K562 (cell line): ENCODE data around the gene GAS2L2. TPM values are rescaled to one million over a fixed set of nuclear protein-coding genes. Genes with fewer than 3 reads are reported as not detected.

Experiments used
- ATAC-seq: fragments of 200-7000 bp; cut with Tn5 transposase; 3 replicates; pipeline ENCODE4 v1.9.1; 2020; ENCODE audit warnings: moderate library complexity
- BruUV-seq: library from RNA; stranded (reverse); fragments of 400-500 nt; replicated peaks from 2 replicates; lab custom pipeline; 2021; lab: Mats Ljungman, UMichigan
- CTCF ChIA-PET: fragments of 300-600 bp; formaldehyde crosslinking; extraction: SDS; loops from one replicate; lab custom pipeline; 2021; ENCODE audit warnings: low intra/inter-chr PET ratio; lab: Yijun Ruan, JAX
- POLR2A ChIA-PET: fragments of 300-600, 350-650 bp; sonication (Branson Sonifier 250); formaldehyde crosslinking; extraction: SDS; loops from one replicate; lab custom pipeline; 2021; ENCODE audit warnings: antibody characterized with exemption, inconsistent platforms; lab: Yijun Ruan, JAX
- DNase-seq, 4 experiments: peaks; one replicate each; pipeline versions ENCODE4 v3.0.0 to v3.0.0-alpha.2; 2011 to 2018; ENCODE audit warnings: low spot score in 3 of 4, mixed read lengths in 3 of 4; ENCODE audit errors: extremely low read depth in 1 of 4
- FAIRE-seq: peaks from 2 replicates; lab custom pipeline; 2011; peaks lifted over from hg19 to GRCh38; lab: Jason Lieb, UNC
- H2AFZ ChIP-seq: 2 replicates; pipeline ENCODE4 v1.6.0; 2011; ENCODE audit warnings: low read depth, low read length, control low read depth, inconsistent platforms
- H3K27ac ChIP-seq: fragments of 200-600 bp; 3 replicates; pipeline ENCODE4 v1.8.0; 2011; ENCODE audit warnings: low read depth, mild to moderate bottlenecking, control low read depth, inconsistent platforms, low read length, moderate library complexity, mixed read lengths; ENCODE audit errors: extremely low read depth
- H3K27me3 ChIP-seq, 2 experiments: fragments of 300-600 bp in 1 of 2; 2 replicates in 1 of 2; 3 replicates in 1 of 2; pipeline versions ENCODE4 v1.6.0 to v1.8.0; 2011; ENCODE audit warnings: inconsistent platforms in 2 of 2, low read length in 2 of 2, mild to moderate bottlenecking in 1 of 2, mixed read lengths in 1 of 2, moderate library complexity in 1 of 2; ENCODE audit not compliant: control insufficient read depth in 2 of 2, insufficient read depth in 2 of 2
- H3K36me3 ChIP-seq: fragments of 300-600 bp; 3 replicates; pipeline ENCODE4 v1.8.0; 2011; ENCODE audit warnings: mild to moderate bottlenecking, low read length, inconsistent platforms; ENCODE audit not compliant: control insufficient read depth, insufficient read depth
- H3K4me1 ChIP-seq, 2 experiments: fragments of 200-600 bp in 1 of 2; replicated peaks in 1 of 2; 2 replicates in 1 of 2; 3 replicates in 1 of 2; pipeline versions ENCODE4 v1.5.1 to v1.8.0; 2011; ENCODE audit warnings: inconsistent platforms in 2 of 2, low read length in 2 of 2, mild to moderate bottlenecking in 1 of 2, mixed read lengths in 1 of 2, moderate library complexity in 1 of 2; ENCODE audit not compliant: control insufficient read depth in 2 of 2, insufficient read depth in 2 of 2
- H3K4me2 ChIP-seq: 2 replicates; pipeline ENCODE4 v1.6.1; 2011; ENCODE audit warnings: low read length, control low read depth, inconsistent platforms, mixed read lengths; ENCODE audit not compliant: insufficient read depth
- H3K4me3 ChIP-seq: fragments of 200-600 bp; sonication (generic), shearing (Covaris generic); 2 replicates; pipeline ENCODE4 v1.5.1; 2016; ENCODE audit warnings: control low read depth, inconsistent platforms
- H3K79me2 ChIP-seq: fragments of 200-600 bp; 3 replicates; pipeline ENCODE4 v1.8.0; 2011; ENCODE audit warnings: low read length, inconsistent platforms; ENCODE audit not compliant: control insufficient read depth, insufficient read depth
- H3K9ac ChIP-seq, 2 experiments: 2 replicates each; pipeline versions ENCODE4 v1.6.0 to v1.6.1; 2011; ENCODE audit warnings: low read depth in 2 of 2, low read length in 2 of 2, control low read depth in 1 of 2, inconsistent platforms in 1 of 2, mild to moderate bottlenecking in 1 of 2, mixed read lengths in 1 of 2; ENCODE audit not compliant: insufficient read depth in 1 of 2
- H3K9me1 ChIP-seq: one replicate; pipeline ENCODE4 v1.6.0; 2011; ENCODE audit warnings: inconsistent platforms, mild to moderate bottlenecking, low read length, moderate library complexity; ENCODE audit not compliant: control insufficient read depth, insufficient read depth
- H3K9me3 ChIP-seq: replicated peaks from 2 replicates; pipeline ENCODE4 v1.5.1; 2011; ENCODE audit warnings: low read depth, low read length, inconsistent platforms; ENCODE audit not compliant: control insufficient read depth, insufficient read depth
- H4K20me1 ChIP-seq: replicated peaks from 2 replicates; pipeline ENCODE4 v1.6.1; 2011; ENCODE audit warnings: low read length, inconsistent platforms, mixed read lengths; ENCODE audit not compliant: control insufficient read depth, insufficient read depth
- CBFA2T2 ChIP-seq: fragments of 450-650 bp; conservative IDR thresholded peaks from 2 replicates; pipeline ENCODE4 v1.6.1; 2017; ENCODE audit warnings: mild to moderate bottlenecking
- CBX1 ChIP-seq: sonication (generic); IDR thresholded peaks from 2 replicates; pipeline ENCODE4 v1.6.1; 2016; ENCODE audit warnings: antibody characterized with exemption, low read depth, mild to moderate bottlenecking
- DACH1 ChIP-seq: fragments of 450-650 bp; IDR thresholded peaks from 2 replicates; pipeline ENCODE4 v1.6.1; 2018; ENCODE audit not compliant: partially characterized antibody
- FOXO4 ChIP-seq: fragments of 450-650 bp; formaldehyde crosslinking; IDR thresholded peaks from 2 replicates; pipeline ENCODE4 v1.4.0; 2020; ENCODE audit warnings: mild to moderate bottlenecking, moderate library complexity
- HDAC3 ChIP-seq: fragments of 450-650 bp; IDR thresholded peaks from 2 replicates; pipeline ENCODE4 v1.6.1; 2018; ENCODE audit warnings: borderline replicate concordance, mild to moderate bottlenecking, moderate library complexity; ENCODE audit not compliant: partially characterized antibody
- KLF13 ChIP-seq: fragments of 450-650 bp; IDR thresholded peaks from 2 replicates; pipeline ENCODE4 v1.6.1; 2016; ENCODE audit warnings: missing genetic modification characterization, low read depth, mild to moderate bottlenecking, missing compliant biosample characterization, moderate library complexity, borderline replicate concordance
- NEUROD1 ChIP-seq: fragments of 150-350 bp; IDR thresholded peaks from 2 replicates; pipeline ENCODE4 v1.6.1; 2014; ENCODE audit warnings: borderline replicate concordance, low read length, low read depth; ENCODE audit not compliant: partially characterized antibody
- NR0B1 ChIP-seq: fragments of 450-650 bp; IDR thresholded peaks from one replicate; pipeline ENCODE4 v1.6.1; 2018; ENCODE audit warnings: mild to moderate bottlenecking, moderate library complexity; ENCODE audit not compliant: partially characterized antibody
- NR3C1 ChIP-seq: sonication (generic); formaldehyde crosslinking; IDR thresholded peaks from 2 replicates; pipeline ENCODE4 v1.8.1; 2022; ENCODE audit warnings: missing genetic modification reagents
- SMAD3 ChIP-seq: fragments of 450-650 bp; formaldehyde crosslinking; conservative IDR thresholded peaks from 2 replicates; pipeline ENCODE4 v1.4.0; 2020; ENCODE audit warnings: mild to moderate bottlenecking
- SMAD4 ChIP-seq: fragments of 250-450 bp; sonication (Bioruptor Pico); conservative IDR thresholded peaks from 2 replicates; pipeline ENCODE4 v1.8.0; 2021; ENCODE audit warnings: inconsistent platforms, mild to moderate bottlenecking, moderate library complexity
- WGBS: fragments of 100-300 bp; shearing (Covaris generic); methylation state at CpG from one replicate; pipeline ENCODE4 v1.1.6; 2016; ENCODE audit warnings: low coverage, mixed read lengths; ENCODE audit not compliant: insufficient coverage; ENCODE audit errors: missing lambda C conversion rate; 5-methylcytosine and 5-hydroxymethylcytosine counted together
- in situ Hi-C: fragments of 300-500 bp; cut with MboI; formaldehyde crosslinking; loops from 4 replicates; pipeline ENCODE4 v1.15.0; 2018; ENCODE audit warnings: inconsistent platforms, mixed read lengths
- intact Hi-C: fragments of 100-400 bp; cut with micrococcal nuclease; formaldehyde crosslinking; loops from 2 replicates; pipeline ENCODE4 v1.14.2; 2022
- polyA plus RNA-seq, 8 experiments: library from polyadenylated mRNA; depleted of rRNA in 4 of 8; stranded (reverse) in 5 of 8; unstranded in 3 of 8; fragments of >200 nt; fragmentation: Nextera tagmentation in 2 of 8; fragmentation: Illumina TruSeq in 1 of 8; extraction: Ambion mirVana in 2 of 8; extraction: Trizol in 1 of 8; gene quantifications; 2 replicates each; pipeline versions ENCODE4 v1.2.1 to v1.2.3, GENCODE V29; 2011 to 2014; ENCODE audit warnings: inconsistent platforms in 1 of 8, missing spikeins in 1 of 8
- total RNA-seq, 7 experiments: library from RNA; depleted of rRNA in 6 of 7; stranded (reverse); fragments of >200 nt in 6 of 7; fragmentation: Illumina TruSeq in 2 of 7; extraction: Trizol in 2 of 7; gene quantifications; 2 replicates each; pipeline versions ENCODE4 v1.2.1 to v1.2.3, GENCODE V29; 2011 to 2021; ENCODE audit warnings: low replicate concordance in 1 of 7
- TF ChIP-seq, protein P1 (sequence below): fragments of 450-650 bp; conservative IDR thresholded peaks from 2 replicates; pipeline ENCODE4 v1.6.1; 2016; ENCODE audit warnings: missing genetic modification characterization, low read depth, mild to moderate bottlenecking, control low read depth, missing compliant biosample characterization
- TF ChIP-seq, protein P2 (sequence below), 2 experiments: IDR thresholded peaks; 2 replicates each; pipeline ENCODE4 v1.6.1; 2012; ENCODE audit warnings: improper control_type of control experiment in 2 of 2, low read depth in 2 of 2, low read length in 2 of 2, borderline replicate concordance in 1 of 2
- TF ChIP-seq, protein P3 (sequence below), 2 experiments: IDR thresholded peaks; 2 replicates each; pipeline ENCODE4 v1.6.1; 2011; ENCODE audit warnings: borderline replicate concordance in 1 of 2, control low read depth in 1 of 2, low read depth in 1 of 2, low read length in 1 of 2, mild to moderate bottlenecking in 1 of 2, mixed read lengths in 1 of 2, moderate library complexity in 1 of 2; ENCODE audit not compliant: insufficient read depth in 1 of 2, insufficient read length in 1 of 2, poor library complexity in 1 of 2, severe bottlenecking in 1 of 2; ENCODE audit errors: extremely low read depth in 1 of 2

GAS2L2 gene
- total and polyA plus RNA-seq, 9 of the 15 experiments (the other 6 are each of a cell fraction or from before 2014, with no cell fraction given) = not detected

- no peak overlapping the region for H3K27ac ChIP-seq
- H3K9me1 ChIP-seq = no peaks in the 10 kb centered on the region
- no peak overlapping the region for H2AFZ ChIP-seq
- no peak for FAIRE-seq
- no peaks in the 10 kb centered on the region for H3K79me2 ChIP-seq
- no TSS peak for BruUV-seq
- H3K4me2 ChIP-seq = no peak overlapping the region
- intact Hi-C loops = no loop called here
- ChIA-PET CTCF (no interaction called here), POLR2A (interaction anchor here (1.2 kb wide), 1 partner anchor 9 kb away, joined by 3 read pairs; no protein-coding TSS in a partner anchor)
- H3K4me3 ChIP-seq = no peak overlapping the region
- ATAC-seq = no peak
- H3K9ac ChIP-seq = no peak overlapping the region
- H3K9me3 ChIP-seq = no peaks in the 10 kb centered on the region
- peaks cover 92% of the 10 kb centered on the region for H3K36me3 ChIP-seq
- no peak for DNase-seq
- WGBS = 61% methylated on average over 2 of the region's 2 CpGs
- no peaks in the 10 kb centered on the region for H4K20me1 ChIP-seq
- H3K27me3 ChIP-seq = no peaks in the 10 kb centered on the region
- no peaks in the 10 kb centered on the region for H3K4me1 ChIP-seq
- in situ Hi-C loops = no loop called here
- TF ChIP-seq CBFA2T2 (no peak), HDAC3 (no peak), SMAD3 (CRISPR knock-in tag) (no peak), FOXO4 (no peak), KLF13 (no peak), NEUROD1 (no peak), DACH1 (no peak), SMAD4 (CRISPR knock-in tag) (no peak), NR3C1 (CRISPR knock-in tag) (no peak), NR0B1 (no peak), CBX1 (no peak)
- TF ChIP-seq, protein P1, sequence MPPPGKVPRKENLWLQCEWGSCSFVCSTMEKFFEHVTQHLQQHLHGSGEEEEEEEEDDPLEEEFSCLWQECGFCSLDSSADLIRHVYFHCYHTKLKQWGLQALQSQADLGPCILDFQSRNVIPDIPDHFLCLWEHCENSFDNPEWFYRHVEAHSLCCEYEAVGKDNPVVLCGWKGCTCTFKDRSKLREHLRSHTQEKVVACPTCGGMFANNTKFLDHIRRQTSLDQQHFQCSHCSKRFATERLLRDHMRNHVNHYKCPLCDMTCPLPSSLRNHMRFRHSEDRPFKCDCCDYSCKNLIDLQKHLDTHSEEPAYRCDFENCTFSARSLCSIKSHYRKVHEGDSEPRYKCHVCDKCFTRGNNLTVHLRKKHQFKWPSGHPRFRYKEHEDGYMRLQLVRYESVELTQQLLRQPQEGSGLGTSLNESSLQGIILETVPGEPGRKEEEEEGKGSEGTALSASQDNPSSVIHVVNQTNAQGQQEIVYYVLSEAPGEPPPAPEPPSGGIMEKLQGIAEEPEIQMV = no peak
- TF ChIP-seq, protein P2, sequence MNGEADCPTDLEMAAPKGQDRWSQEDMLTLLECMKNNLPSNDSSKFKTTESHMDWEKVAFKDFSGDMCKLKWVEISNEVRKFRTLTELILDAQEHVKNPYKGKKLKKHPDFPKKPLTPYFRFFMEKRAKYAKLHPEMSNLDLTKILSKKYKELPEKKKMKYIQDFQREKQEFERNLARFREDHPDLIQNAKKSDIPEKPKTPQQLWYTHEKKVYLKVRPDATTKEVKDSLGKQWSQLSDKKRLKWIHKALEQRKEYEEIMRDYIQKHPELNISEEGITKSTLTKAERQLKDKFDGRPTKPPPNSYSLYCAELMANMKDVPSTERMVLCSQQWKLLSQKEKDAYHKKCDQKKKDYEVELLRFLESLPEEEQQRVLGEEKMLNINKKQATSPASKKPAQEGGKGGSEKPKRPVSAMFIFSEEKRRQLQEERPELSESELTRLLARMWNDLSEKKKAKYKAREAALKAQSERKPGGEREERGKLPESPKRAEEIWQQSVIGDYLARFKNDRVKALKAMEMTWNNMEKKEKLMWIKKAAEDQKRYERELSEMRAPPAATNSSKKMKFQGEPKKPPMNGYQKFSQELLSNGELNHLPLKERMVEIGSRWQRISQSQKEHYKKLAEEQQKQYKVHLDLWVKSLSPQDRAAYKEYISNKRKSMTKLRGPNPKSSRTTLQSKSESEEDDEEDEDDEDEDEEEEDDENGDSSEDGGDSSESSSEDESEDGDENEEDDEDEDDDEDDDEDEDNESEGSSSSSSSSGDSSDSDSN (IDR thresholded peaks at IDR 0.05; ENCODE audit: borderline replicate concordance in 1 of 2, low read depth in 2 of 2, low read length in 2 of 2) = no peak
- TF ChIP-seq, protein P3, sequence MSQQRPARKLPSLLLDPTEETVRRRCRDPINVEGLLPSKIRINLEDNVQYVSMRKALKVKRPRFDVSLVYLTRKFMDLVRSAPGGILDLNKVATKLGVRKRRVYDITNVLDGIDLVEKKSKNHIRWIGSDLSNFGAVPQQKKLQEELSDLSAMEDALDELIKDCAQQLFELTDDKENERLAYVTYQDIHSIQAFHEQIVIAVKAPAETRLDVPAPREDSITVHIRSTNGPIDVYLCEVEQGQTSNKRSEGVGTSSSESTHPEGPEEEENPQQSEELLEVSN (IDR thresholded peaks at IDR 0.05; ENCODE audit: borderline replicate concordance in 1 of 2, extremely low read depth in 1 of 2, insufficient read depth in 1 of 2, insufficient read length in 1 of 2, low read depth in 1 of 2, low read length in 1 of 2, poor library complexity in 1 of 2, severe bottlenecking in 1 of 2) = no peak
Measured at GRCh38 chr17:35695613-35696012, 57.4 kb downstream of the GAS2L2 start.
